22Rv1 (cell line): Measurements from ENCODE around the gene CAMK2B.

Experiments used
- H3K27ac ChIP-seq: fragments of 450-650 bp; 2 replicates; pipeline ENCODE4 v1.5.1; 2017
- ZFX ChIP-seq: fragments of 450-650 bp; IDR thresholded peaks from 2 replicates; pipeline ENCODE4 v1.6.1; 2017; ENCODE audit warnings: antibody characterized with exemption, borderline replicate concordance
- TF ChIP-seq, protein P1 (sequence below): fragments of 450-650 bp; IDR thresholded peaks from 2 replicates; pipeline ENCODE4 v1.5.1; 2017; ENCODE audit warnings: mild to moderate bottlenecking

Gene CAMK2B

DNA sequence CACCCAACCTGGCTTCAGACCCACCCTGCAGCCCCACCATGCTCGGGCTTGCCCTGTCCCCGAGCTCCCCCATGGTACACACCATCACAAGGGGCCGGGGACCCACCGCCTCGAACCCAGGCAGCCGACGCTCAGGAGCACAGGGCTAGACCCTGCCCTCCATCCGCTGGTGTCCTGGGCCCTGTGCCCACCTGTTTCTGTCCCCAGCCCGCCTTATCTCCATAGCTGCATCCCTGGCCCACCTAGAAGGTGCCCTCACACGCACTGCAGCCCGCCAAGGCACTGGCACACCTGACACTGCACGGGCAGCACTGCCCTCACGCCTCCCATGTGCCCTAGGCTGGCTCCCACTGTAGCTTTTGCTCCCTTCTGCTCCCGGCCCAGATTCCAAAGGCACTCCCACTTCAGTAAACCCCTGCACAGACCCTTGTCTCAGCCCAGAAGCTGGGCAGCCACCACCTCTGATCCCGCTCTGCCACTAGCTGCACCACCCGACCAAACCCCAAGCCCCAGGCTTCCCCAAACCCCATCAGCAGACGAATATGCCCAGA, 107.5 kb downstream of the CAMK2B start:
- no peak overlapping the region for H3K27ac ChIP-seq
- TF ChIP-seq, protein P1, sequence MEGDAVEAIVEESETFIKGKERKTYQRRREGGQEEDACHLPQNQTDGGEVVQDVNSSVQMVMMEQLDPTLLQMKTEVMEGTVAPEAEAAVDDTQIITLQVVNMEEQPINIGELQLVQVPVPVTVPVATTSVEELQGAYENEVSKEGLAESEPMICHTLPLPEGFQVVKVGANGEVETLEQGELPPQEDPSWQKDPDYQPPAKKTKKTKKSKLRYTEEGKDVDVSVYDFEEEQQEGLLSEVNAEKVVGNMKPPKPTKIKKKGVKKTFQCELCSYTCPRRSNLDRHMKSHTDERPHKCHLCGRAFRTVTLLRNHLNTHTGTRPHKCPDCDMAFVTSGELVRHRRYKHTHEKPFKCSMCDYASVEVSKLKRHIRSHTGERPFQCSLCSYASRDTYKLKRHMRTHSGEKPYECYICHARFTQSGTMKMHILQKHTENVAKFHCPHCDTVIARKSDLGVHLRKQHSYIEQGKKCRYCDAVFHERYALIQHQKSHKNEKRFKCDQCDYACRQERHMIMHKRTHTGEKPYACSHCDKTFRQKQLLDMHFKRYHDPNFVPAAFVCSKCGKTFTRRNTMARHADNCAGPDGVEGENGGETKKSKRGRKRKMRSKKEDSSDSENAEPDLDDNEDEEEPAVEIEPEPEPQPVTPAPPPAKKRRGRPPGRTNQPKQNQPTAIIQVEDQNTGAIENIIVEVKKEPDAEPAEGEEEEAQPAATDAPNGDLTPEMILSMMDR = no peak

DNA sequence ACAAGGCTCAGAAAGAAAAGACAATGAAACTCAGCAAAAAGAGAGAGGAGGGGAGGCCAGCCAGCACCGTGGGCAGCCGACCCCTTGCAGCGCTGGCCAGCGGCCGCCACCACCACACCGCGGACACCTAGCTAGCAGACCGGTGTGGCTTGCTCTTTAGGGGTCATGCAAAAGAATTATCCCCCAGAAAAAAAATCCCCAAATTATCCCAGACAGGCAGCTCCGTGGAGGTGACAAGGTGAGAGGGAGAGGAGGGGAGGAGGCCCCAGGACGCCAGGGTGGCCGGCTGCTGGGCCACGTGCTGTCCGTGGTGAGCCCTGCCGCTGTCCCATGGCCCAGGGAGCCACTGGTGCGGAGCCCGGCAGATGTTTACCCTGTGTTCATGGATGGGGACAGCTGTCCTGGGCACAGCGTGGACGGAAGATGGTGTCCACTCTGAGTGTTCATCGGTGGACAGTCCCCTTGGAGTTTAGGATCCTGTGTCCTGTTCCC, 108.1 kb downstream of the CAMK2B start:
- H3K27ac ChIP-seq = no peak overlapping the region
- TF ChIP-seq ZFX = no peak
- TF ChIP-seq, protein P1 = no peak

DNA sequence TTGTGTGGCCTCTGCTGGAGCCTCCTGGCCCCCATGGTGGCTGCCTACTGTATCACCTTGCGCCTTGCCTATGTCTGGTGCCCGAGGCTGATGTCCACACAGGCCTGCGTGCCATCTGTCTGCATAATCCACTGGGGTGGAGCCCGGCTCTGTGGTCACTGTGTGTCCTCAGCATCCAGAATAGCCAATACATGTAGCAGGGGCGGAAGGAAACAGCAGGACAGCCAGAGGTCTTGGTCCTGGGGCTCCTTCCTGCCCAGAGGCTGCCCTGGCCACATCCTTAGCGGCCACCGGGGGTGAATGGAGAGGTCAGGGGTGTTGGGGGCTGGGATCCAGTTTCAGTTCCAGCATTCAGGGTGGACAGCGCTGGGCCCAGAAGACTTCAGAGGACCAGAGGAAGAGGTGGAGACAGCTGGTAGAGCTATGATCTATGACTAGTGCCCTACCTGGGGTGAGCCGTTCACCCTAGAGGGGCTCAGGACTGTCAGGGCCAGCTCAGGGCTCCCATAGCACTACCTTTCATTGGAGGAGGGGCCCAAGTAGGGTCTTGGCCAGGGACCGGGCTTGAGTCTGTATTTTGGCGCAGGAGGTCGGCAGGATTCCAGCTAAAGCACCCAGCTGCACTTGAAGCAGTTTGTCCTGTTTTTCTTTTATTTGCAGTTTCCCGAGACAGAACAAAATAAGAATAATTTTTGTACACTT, 108.7 kb downstream of the CAMK2B start:
- no peak overlapping the region for H3K27ac ChIP-seq
- TF ChIP-seq, protein P1 = no peak
- TF ChIP-seq ZFX = no peak

DNA sequence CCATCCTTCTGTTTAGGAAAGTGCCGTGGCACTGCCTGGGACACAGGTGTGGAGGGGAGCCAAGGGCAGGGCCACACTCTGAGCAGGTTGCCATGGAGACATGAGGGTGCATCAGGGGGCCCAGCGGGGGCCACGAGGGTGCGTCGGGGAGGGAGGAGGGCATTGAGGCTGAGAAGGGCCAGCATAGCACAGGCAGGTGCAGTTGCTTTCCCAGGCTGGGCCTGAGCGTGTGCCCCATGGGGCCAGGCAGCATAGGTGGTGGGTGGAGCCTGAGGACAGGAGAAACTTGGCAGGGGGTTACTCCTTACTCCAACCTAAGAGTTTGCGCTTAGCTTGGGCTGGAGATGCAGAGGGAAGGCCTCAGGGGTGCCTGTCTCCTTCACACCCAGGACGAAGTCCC, 109.4 kb downstream of the CAMK2B start:
- TF ChIP-seq ZFX = no peak
- TF ChIP-seq, protein P1 = no peak

DNA sequence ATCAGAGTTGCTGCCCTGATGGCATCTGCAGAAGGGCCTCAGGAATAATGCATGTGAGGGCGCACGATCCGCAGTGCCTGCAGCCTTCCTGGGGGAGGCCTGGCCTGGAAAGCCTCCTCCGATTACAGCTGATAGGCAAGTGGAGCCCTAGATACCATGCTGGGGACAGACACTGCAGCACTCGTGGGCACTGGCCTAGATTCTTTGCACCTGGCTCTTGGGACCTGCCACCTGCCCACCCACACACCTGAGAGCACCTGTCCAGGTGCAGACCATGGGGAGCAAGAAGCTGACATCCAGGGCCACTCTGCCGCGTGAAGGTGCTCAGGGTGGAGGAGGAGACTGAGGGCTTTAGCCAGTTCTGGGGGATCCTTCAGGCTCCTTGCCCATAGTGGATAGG, 109.9 kb downstream of the CAMK2B start:
- H3K27ac ChIP-seq = no peak overlapping the region
- no peak for TF ChIP-seq ZFX
- TF ChIP-seq, protein P1 = no peak

More for the DNA sequence above, 109.4 kb downstream of the CAMK2B start:
- H3K27ac ChIP-seq = no peak overlapping the region

DNA sequence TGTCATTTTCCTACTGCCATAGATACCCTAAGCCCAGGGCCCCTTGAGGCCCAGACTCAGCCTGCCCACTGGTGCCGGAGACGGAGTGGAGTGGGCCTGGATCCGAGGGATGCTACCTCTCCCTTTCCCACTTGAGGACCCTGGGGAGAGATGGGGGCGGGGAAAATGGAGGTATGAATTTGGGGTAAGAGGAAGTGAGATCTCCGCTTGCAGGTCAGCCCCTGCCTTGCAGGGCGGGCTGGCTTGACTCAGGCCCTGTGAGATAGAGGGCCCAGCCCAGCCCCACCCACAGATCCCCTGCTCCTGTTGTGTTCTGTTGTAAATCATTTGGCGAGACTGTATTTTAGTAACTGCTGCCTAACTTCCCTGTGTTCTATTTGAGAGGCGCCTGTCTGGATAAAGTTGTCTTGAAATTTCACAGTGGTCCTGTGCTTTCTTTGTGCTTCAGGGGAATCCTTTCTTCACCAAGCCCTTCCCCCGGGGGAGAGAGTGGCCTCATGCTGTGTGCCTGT, 111.5 kb downstream of the CAMK2B start:
- H3K27ac ChIP-seq = no peak overlapping the region

More for the DNA sequence above, 111.5 kb downstream of the CAMK2B start:
- no peak for TF ChIP-seq ZFX
- TF ChIP-seq, protein P1 = no peak
